Measurements from ENCODE around the gene CHRNA1.

DNA sequence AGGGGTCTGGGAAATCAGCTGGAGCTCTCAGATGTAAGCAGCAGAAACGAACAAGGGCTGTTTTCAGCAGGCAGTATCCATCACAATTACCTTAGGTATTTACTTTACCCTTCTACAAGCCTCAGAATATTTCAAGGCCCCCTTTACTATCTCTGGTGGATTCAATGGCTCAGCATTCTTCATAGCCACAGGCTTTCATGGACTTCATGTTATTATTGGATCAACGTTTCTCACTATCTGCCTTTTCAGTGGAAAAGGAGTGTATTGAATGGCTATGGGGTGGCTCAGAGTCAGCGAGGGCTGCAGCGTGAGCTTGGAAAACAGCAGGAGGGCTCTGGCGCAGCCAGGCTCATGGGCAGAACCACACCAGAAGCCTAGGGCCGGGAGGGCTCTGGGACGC is 16.6 kb upstream of the CHRNA1 start:
- TF ChIP-seq, protein P1, sequence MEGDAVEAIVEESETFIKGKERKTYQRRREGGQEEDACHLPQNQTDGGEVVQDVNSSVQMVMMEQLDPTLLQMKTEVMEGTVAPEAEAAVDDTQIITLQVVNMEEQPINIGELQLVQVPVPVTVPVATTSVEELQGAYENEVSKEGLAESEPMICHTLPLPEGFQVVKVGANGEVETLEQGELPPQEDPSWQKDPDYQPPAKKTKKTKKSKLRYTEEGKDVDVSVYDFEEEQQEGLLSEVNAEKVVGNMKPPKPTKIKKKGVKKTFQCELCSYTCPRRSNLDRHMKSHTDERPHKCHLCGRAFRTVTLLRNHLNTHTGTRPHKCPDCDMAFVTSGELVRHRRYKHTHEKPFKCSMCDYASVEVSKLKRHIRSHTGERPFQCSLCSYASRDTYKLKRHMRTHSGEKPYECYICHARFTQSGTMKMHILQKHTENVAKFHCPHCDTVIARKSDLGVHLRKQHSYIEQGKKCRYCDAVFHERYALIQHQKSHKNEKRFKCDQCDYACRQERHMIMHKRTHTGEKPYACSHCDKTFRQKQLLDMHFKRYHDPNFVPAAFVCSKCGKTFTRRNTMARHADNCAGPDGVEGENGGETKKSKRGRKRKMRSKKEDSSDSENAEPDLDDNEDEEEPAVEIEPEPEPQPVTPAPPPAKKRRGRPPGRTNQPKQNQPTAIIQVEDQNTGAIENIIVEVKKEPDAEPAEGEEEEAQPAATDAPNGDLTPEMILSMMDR (IDR thresholded peaks at IDR 0.05), result no peak
- no peak for TF ChIP-seq POLR2A (IDR thresholded peaks at IDR 0.05)

Data from esophagus squamous epithelium (tissue), 4 donors.